Measurements from ENCODE around the gene CREBBP.

GRCh38 chr16:3810818-3811217 lies 69.7 kb downstream of the CREBBP start:
- TF ChIP-seq, protein P1, sequence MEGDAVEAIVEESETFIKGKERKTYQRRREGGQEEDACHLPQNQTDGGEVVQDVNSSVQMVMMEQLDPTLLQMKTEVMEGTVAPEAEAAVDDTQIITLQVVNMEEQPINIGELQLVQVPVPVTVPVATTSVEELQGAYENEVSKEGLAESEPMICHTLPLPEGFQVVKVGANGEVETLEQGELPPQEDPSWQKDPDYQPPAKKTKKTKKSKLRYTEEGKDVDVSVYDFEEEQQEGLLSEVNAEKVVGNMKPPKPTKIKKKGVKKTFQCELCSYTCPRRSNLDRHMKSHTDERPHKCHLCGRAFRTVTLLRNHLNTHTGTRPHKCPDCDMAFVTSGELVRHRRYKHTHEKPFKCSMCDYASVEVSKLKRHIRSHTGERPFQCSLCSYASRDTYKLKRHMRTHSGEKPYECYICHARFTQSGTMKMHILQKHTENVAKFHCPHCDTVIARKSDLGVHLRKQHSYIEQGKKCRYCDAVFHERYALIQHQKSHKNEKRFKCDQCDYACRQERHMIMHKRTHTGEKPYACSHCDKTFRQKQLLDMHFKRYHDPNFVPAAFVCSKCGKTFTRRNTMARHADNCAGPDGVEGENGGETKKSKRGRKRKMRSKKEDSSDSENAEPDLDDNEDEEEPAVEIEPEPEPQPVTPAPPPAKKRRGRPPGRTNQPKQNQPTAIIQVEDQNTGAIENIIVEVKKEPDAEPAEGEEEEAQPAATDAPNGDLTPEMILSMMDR (optimal IDR thresholded peaks at IDR 0.05 in 1 of 3, IDR thresholded peaks at IDR 0.05 in 1 of 3, conservative IDR thresholded peaks at IDR 0.05 in 1 of 3; ENCODE audit: extremely low read depth in 1 of 3, insufficient read depth in 2 of 3, low read length in 3 of 3) = no peak
- TF ChIP-seq EZH2 (IDR thresholded peaks at IDR 0.05; ENCODE audit: low read length) = no peak
